ENCODE results near the gene KRTAP12-2.
A peak's percentile ranks its signal among the peaks of the same experiment; 100 is the strongest.

- TF ChIP-seq, protein P1, sequence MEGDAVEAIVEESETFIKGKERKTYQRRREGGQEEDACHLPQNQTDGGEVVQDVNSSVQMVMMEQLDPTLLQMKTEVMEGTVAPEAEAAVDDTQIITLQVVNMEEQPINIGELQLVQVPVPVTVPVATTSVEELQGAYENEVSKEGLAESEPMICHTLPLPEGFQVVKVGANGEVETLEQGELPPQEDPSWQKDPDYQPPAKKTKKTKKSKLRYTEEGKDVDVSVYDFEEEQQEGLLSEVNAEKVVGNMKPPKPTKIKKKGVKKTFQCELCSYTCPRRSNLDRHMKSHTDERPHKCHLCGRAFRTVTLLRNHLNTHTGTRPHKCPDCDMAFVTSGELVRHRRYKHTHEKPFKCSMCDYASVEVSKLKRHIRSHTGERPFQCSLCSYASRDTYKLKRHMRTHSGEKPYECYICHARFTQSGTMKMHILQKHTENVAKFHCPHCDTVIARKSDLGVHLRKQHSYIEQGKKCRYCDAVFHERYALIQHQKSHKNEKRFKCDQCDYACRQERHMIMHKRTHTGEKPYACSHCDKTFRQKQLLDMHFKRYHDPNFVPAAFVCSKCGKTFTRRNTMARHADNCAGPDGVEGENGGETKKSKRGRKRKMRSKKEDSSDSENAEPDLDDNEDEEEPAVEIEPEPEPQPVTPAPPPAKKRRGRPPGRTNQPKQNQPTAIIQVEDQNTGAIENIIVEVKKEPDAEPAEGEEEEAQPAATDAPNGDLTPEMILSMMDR (IDR thresholded peaks at IDR 0.05): peak in 2 of 12 donors; percentile 3 to 7
- TF ChIP-seq POLR2A (IDR thresholded peaks at IDR 0.05): no peak
Measured at GRCh38 chr21:44711327-44712202, 44.8 kb upstream of the KRTAP12-2 start, which contains the start of gene TSPEAR.
